H9 (cell line): Measurements from ENCODE around the gene KLF18. TPM values are rescaled to one million over a fixed set of nuclear protein-coding genes. Genes with fewer than 3 reads are reported as not detected.

Experiments used
- DNase-seq: peaks from one replicate; pipeline ENCODE4 v3.0.0-alpha.2; 2017
- H2AFZ ChIP-seq: one replicate; pipeline ENCODE4 v1.6.1; 2013; ENCODE audit warnings: mild to moderate bottlenecking, low read length, control low read depth, moderate library complexity
- H2AK5ac ChIP-seq: 2 replicates; pipeline ENCODE4 v1.6.1; 2013; ENCODE audit warnings: low read length, control low read depth, mixed read lengths; ENCODE audit not compliant: insufficient read length
- H2BK120ac ChIP-seq: one replicate; pipeline ENCODE4 v1.6.1; 2013; ENCODE audit warnings: low read depth, mild to moderate bottlenecking, low read length, control low read depth, inconsistent platforms; ENCODE audit not compliant: poor library complexity, severe bottlenecking
- H2BK12ac ChIP-seq: 2 replicates; pipeline ENCODE4 v1.6.1; 2013; ENCODE audit warnings: low read length, control low read depth, mixed read lengths, low read depth; ENCODE audit not compliant: insufficient read length
- H2BK15ac ChIP-seq: 2 replicates; pipeline ENCODE4 v1.6.1; 2013; ENCODE audit warnings: low read depth, low read length, control low read depth
- H2BK20ac ChIP-seq: one replicate; pipeline ENCODE4 v1.6.1; 2013; ENCODE audit warnings: low read depth, mild to moderate bottlenecking, low read length, control low read depth, inconsistent platforms; ENCODE audit not compliant: poor library complexity, severe bottlenecking
- H2BK5ac ChIP-seq: 2 replicates; pipeline ENCODE4 v1.6.1; 2013; ENCODE audit warnings: low read length, control low read depth, mixed read lengths; ENCODE audit not compliant: insufficient read length
- H3K14ac ChIP-seq: 2 replicates; pipeline ENCODE4 v1.6.1; 2013; ENCODE audit warnings: low read length, control low read depth; ENCODE audit not compliant: insufficient read depth
- H3K18ac ChIP-seq: 2 replicates; pipeline ENCODE4 v1.6.1; 2013; ENCODE audit warnings: low read depth, mild to moderate bottlenecking, mixed read lengths, low read length, control low read depth; ENCODE audit not compliant: insufficient read length
- H3K23ac ChIP-seq: 2 replicates; pipeline ENCODE4 v1.6.1; 2013; ENCODE audit warnings: low read length, control low read depth, mixed read lengths, low read depth; ENCODE audit not compliant: insufficient read length
- H3K23me2 ChIP-seq: 2 replicates; pipeline ENCODE4 v1.6.1; 2013; ENCODE audit warnings: low read depth, mild to moderate bottlenecking, mixed read lengths, low read length, control low read depth; ENCODE audit not compliant: insufficient read length, poor library complexity, severe bottlenecking
- H3K27ac ChIP-seq: 2 replicates; pipeline ENCODE4 v1.5.1; 2013; ENCODE audit warnings: low read length, control low read depth, mixed read lengths, low read depth; ENCODE audit not compliant: insufficient read length
- H3K27me3 ChIP-seq: 2 replicates; pipeline ENCODE4 v1.6.1; 2013; ENCODE audit warnings: low read length, control low read depth, inconsistent platforms; ENCODE audit not compliant: insufficient read depth
- H3K4ac ChIP-seq: 2 replicates; pipeline ENCODE4 v1.6.1; 2013; ENCODE audit warnings: low read depth, mild to moderate bottlenecking, control low read depth, inconsistent platforms, low read length, moderate library complexity
- H3K4me1 ChIP-seq: 2 replicates; pipeline ENCODE4 v1.6.1; 2013; ENCODE audit warnings: low read length, control low read depth, inconsistent platforms; ENCODE audit not compliant: insufficient read depth
- H3K4me2 ChIP-seq: 2 replicates; pipeline ENCODE4 v1.6.1; 2013; ENCODE audit warnings: low read length, control low read depth, mixed read lengths; ENCODE audit not compliant: insufficient read length, insufficient read depth
- H3K56ac ChIP-seq: 2 replicates; pipeline ENCODE4 v1.6.1; 2013; ENCODE audit warnings: low read depth, mild to moderate bottlenecking, mixed read lengths, low read length, control low read depth; ENCODE audit not compliant: insufficient read length
- H3K79me1 ChIP-seq: 2 replicates; pipeline ENCODE4 v1.6.1; 2013; ENCODE audit warnings: low read depth, mild to moderate bottlenecking, moderate library complexity, low read length, control low read depth, inconsistent platforms; ENCODE audit not compliant: insufficient read depth, poor library complexity, severe bottlenecking
- H3K79me2 ChIP-seq: 2 replicates; pipeline ENCODE4 v1.6.1; 2013; ENCODE audit warnings: low read length, control low read depth, inconsistent platforms; ENCODE audit not compliant: insufficient read depth
- H3K9ac ChIP-seq: 2 replicates; pipeline ENCODE4 v1.6.1; 2013; ENCODE audit warnings: low read length, control low read depth, mixed read lengths; ENCODE audit not compliant: insufficient read length; ENCODE audit errors: extremely low read depth
- H3K9me3 ChIP-seq: one replicate; pipeline ENCODE4 v1.6.1; 2013; ENCODE audit warnings: low read depth, low read length, inconsistent platforms; ENCODE audit not compliant: control insufficient read depth
- H3T11ph ChIP-seq: one replicate; pipeline ENCODE4 v1.6.1; 2013; ENCODE audit warnings: mild to moderate bottlenecking, low read length, control low read depth, inconsistent platforms
- H4K20me1 ChIP-seq: one replicate; pipeline ENCODE4 v1.6.1; 2013; ENCODE audit not compliant: control insufficient read depth, insufficient read length, insufficient read depth
- H4K5ac ChIP-seq: 2 replicates; pipeline ENCODE4 v1.6.1; 2013; ENCODE audit warnings: low read depth, mild to moderate bottlenecking, mixed read lengths, low read length, control low read depth; ENCODE audit not compliant: insufficient read length
- H4K8ac ChIP-seq: replicated peaks from 2 replicates; pipeline ENCODE4 v1.6.1; 2013; ENCODE audit warnings: low read length, control low read depth, mixed read lengths, low read depth; ENCODE audit not compliant: insufficient read length
- H4K91ac ChIP-seq: 2 replicates; pipeline ENCODE4 v1.6.1; 2013; ENCODE audit warnings: low read depth, mild to moderate bottlenecking, moderate library complexity, mixed read lengths, low read length, control low read depth; ENCODE audit not compliant: insufficient read length
- H3K27ac Mint-ChIP-seq, 3 experiments: 2 replicates in 2 of 3; 3 replicates in 1 of 3; pipeline ENCODE4 v1.8.0; 2020 to 2021; ENCODE audit warnings: mixed read lengths in 3 of 3, mild to moderate bottlenecking in 1 of 3, moderate library complexity in 1 of 3
- H3K27me3 Mint-ChIP-seq: 2 replicates; pipeline ENCODE4 v1.8.0; 2021; ENCODE audit warnings: low read depth, mild to moderate bottlenecking, moderate library complexity, mixed read lengths
- H3K36me3 Mint-ChIP-seq, 3 experiments: 2 replicates in 2 of 3; 3 replicates in 1 of 3; pipeline ENCODE4 v1.8.0; 2020 to 2021; ENCODE audit warnings: low read depth in 3 of 3, mixed read lengths in 3 of 3; ENCODE audit not compliant: insufficient read depth in 1 of 3
- H3K4me1 Mint-ChIP-seq, 2 experiments: 2 replicates each; pipeline ENCODE4 v1.8.0; 2020; ENCODE audit warnings: mixed read lengths in 2 of 2
- H3K4me3 Mint-ChIP-seq, 2 experiments: 2 replicates in 1 of 2; 3 replicates in 1 of 2; pipeline ENCODE4 v1.8.0; 2020 to 2021; ENCODE audit warnings: mild to moderate bottlenecking in 2 of 2, mixed read lengths in 2 of 2, moderate library complexity in 1 of 2
- H3K9me3 Mint-ChIP-seq, 2 experiments: 2 replicates in 1 of 2; 3 replicates in 1 of 2; pipeline ENCODE4 v1.8.0; 2020; ENCODE audit warnings: mild to moderate bottlenecking in 2 of 2, mixed read lengths in 2 of 2, moderate library complexity in 1 of 2
- CTCF ChIP-seq: fragments of 200-600 bp; sonication (generic); conservative IDR thresholded peaks from 3 replicates; pipeline ENCODE4 v1.8.0; 2021; ENCODE audit warnings: antibody characterized with exemption, mild to moderate bottlenecking
- WGBS: extraction: QIAGEN DNeasy Blood & Tissue Kit; methylation state at CpG from one replicate; pipeline ENCODE4 v1.1.7; 2013; ENCODE audit warnings: missing lambda C conversion rate, low lambda C conversion rate, mixed read lengths; ENCODE audit not compliant: insufficient read length; ENCODE audit errors: extremely low coverage; 5-methylcytosine and 5-hydroxymethylcytosine counted together
- total RNA-seq: library from RNA; stranded (reverse); gene quantifications from 2 replicates; pipeline ENCODE4 v1.2.1, GENCODE V29; 2021

KLF18 gene
- total RNA-seq, 1 experiment from 2014 or later, result 0.07 TPM

- no peak overlapping the region for H3K27ac Mint-ChIP-seq
- no peak overlapping the region for H4K91ac ChIP-seq
Observed at GRCh38 chr1:44120398-44120949, 21.0 kb downstream of the KLF18 start.

More at GRCh38 chr1:44120398-44120949, 21.0 kb downstream of the KLF18 start:
- no peak overlapping the region for H2AK5ac ChIP-seq
- H3K4ac ChIP-seq, result no peak overlapping the region
- no peak overlapping the region for H3K4me2 ChIP-seq
- Mint-ChIP-seq H3K4me3 (no peak overlapping the region), H3K36me3 (no peaks in the 10 kb centered on the region; a peak in 2 of 7 replicates), H3K4me1 (peaks cover 15% of the 10 kb centered on the region in 2 experiments), H3K9me3 (no peaks in the 10 kb centered on the region; a peak in 2 of 5 replicates), H3K27me3 (peaks cover 5% of the 10 kb centered on the region)
- no peaks in the 10 kb centered on the region for H3K23me2 ChIP-seq
- no peak overlapping the region for H2BK120ac ChIP-seq
- H3K23ac ChIP-seq, result no peak overlapping the region
- WGBS, result no CpG with 5 or more reads among the region's 5 CpGs
- no peak overlapping the region for H2BK5ac ChIP-seq
- H3K18ac ChIP-seq, result no peak overlapping the region
- no peaks in the 10 kb centered on the region for H3K79me2 ChIP-seq
- no peaks in the 10 kb centered on the region for H3K4me1 ChIP-seq
- H4K5ac ChIP-seq, result no peak overlapping the region
- no peak overlapping the region for H2AFZ ChIP-seq
- H4K20me1 ChIP-seq, result no peaks in the 10 kb centered on the region
- no peak overlapping the region for H3K9ac ChIP-seq
- no peak overlapping the region for H2BK15ac ChIP-seq
- H3K79me1 ChIP-seq, result no peaks in the 10 kb centered on the region
- no peak overlapping the region for H2BK12ac ChIP-seq
- H2BK20ac ChIP-seq, result no peak overlapping the region
- no peaks in the 10 kb centered on the region for H3K27me3 ChIP-seq
- no peak for TF ChIP-seq CTCF
- H3K9me3 ChIP-seq, result no peaks in the 10 kb centered on the region
- H3T11ph ChIP-seq, result no peak overlapping the region
- no peak for DNase-seq
- no peak overlapping the region for H3K14ac ChIP-seq
- no peak overlapping the region for H3K27ac ChIP-seq
- no peak overlapping the region for H3K56ac ChIP-seq
- no peak overlapping the region for H4K8ac ChIP-seq
